ENCODE measurements around the gene TM9SF3. TPM values are rescaled to one million over a fixed set of nuclear protein-coding genes. Genes with fewer than 3 reads are reported as not detected.

The TM9SF3 gene
- total and polyA plus RNA-seq, 5 donors: 24.4 to 93.4 (median 84.3) TPM

- no peaks in the 10 kb centered on the region for H3K27me3 ChIP-seq (ENCODE audit: control insufficient read depth, insufficient read depth)
- ATAC-seq (no peak), DNase-seq (no peak)
- 61% methylated on average over 6 of the region's 6 CpGs for WGBS
- intact Hi-C loops (cut with DNase I): loop anchor here in 1 of 4 donors (10.0 kb wide), 1 partner anchor 365 kb away; no protein-coding TSS in a partner anchor
- H3K4me3 ChIP-seq (ENCODE audit: low read length): no peak overlapping the region
- no peaks in the 10 kb centered on the region for H3K9me3 ChIP-seq (ENCODE audit: control insufficient read depth, low read length)
- H3K27ac ChIP-seq (ENCODE audit: low read length): no peak overlapping the region
- H3K4me1 ChIP-seq (ENCODE audit: control insufficient read depth, insufficient read depth, low read length): no peaks in the 10 kb centered on the region
Observed at GRCh38 chr10:96529634-96530279, 57.1 kb downstream of the TM9SF3 start.

GRCh38 chr10:96524741-96525140, 62.1 kb downstream of the TM9SF3 start:
- intact Hi-C loops (cut with DNase I): no loop called here
- ATAC-seq (no peak), DNase-seq (no peak)
- H3K27ac ChIP-seq (ENCODE audit: low read length): no peak overlapping the region
- H3K4me3 ChIP-seq (ENCODE audit: low read length): no peak overlapping the region
- H3K9me3 ChIP-seq (ENCODE audit: control insufficient read depth, low read length): no peaks in the 10 kb centered on the region
- H3K27me3 ChIP-seq (ENCODE audit: control insufficient read depth, insufficient read depth): no peaks in the 10 kb centered on the region
- no peaks in the 10 kb centered on the region for H3K4me1 ChIP-seq (ENCODE audit: control insufficient read depth, insufficient read depth, low read length)
- 74% methylated on average over 1 of the region's 1 CpG for WGBS

- Histone ChIP-seq H3K27me3 (ENCODE audit: control insufficient read depth, insufficient read depth) (no peaks in the 10 kb centered on the region), H3K4me3 (ENCODE audit: low read length) (no peak overlapping the region), H3K4me1 (ENCODE audit: control insufficient read depth, insufficient read depth, low read length) (peaks cover 4% of the 10 kb centered on the region), H3K9me3 (ENCODE audit: control insufficient read depth, low read length) (no peaks in the 10 kb centered on the region), H3K27ac (ENCODE audit: low read length) (no peak overlapping the region)
- ATAC-seq (no peak), DNase-seq (no peak)
- intact Hi-C loops (cut with DNase I): no loop called here
- WGBS: 97% methylated on average over 1 of the region's 1 CpG
Observed at GRCh38 chr10:96517284-96517683, 69.5 kb downstream of the TM9SF3 start.

- Histone ChIP-seq H3K9me3 (ENCODE audit: control insufficient read depth, low read length) (no peaks in the 10 kb centered on the region), H3K4me3 (ENCODE audit: low read length) (no peak overlapping the region), H3K27me3 (ENCODE audit: control insufficient read depth, insufficient read depth) (no peaks in the 10 kb centered on the region), H3K27ac (ENCODE audit: low read length) (no peak overlapping the region), H3K4me1 (ENCODE audit: control insufficient read depth, insufficient read depth, low read length) (peaks cover 4% of the 10 kb centered on the region)
- 67% methylated on average over 2 of the region's 2 CpGs for WGBS
- DNase-seq (no peak), ATAC-seq (no peak)
- intact Hi-C loops (cut with DNase I): no loop called here
Observed at GRCh38 chr10:96516337-96516736, 70.5 kb downstream of the TM9SF3 start.

GRCh38 chr10:96513698-96514561, 72.9 kb downstream of the TM9SF3 start, which contains the start of gene TLL2:
TSS of gene TLL2 (minus strand) at chr10:96513926. CDS start at chr10:96513685, 241 bp downstream.
- WGBS: 2% methylated on average over 68 of the region's 68 CpGs
- intact Hi-C loops (cut with DNase I): loop anchor here (2.0 to 5.0 kb wide), 3 partner anchors 117 to 122 kb away; no protein-coding TSS in a partner anchor
- Histone ChIP-seq H3K4me1 (ENCODE audit: control insufficient read depth, insufficient read depth, low read length) (peaks cover 4% of the 10 kb centered on the region), H3K27me3 (ENCODE audit: control insufficient read depth, insufficient read depth) (no peaks in the 10 kb centered on the region), H3K9me3 (ENCODE audit: control insufficient read depth, low read length) (no peaks in the 10 kb centered on the region), H3K4me3 (ENCODE audit: low read length) (peak within 1 kb of the TSS; percentile 54), H3K27ac (ENCODE audit: low read length) (no peak within 1 kb of the TSS)
- DNase-seq: peak; percentile 90 to 96 (median 95)
- peak; percentile 98 for ATAC-seq

- intact Hi-C loops (cut with DNase I): loop anchor here (2.0 to 5.0 kb wide), 3 partner anchors 116 to 121 kb away; no protein-coding TSS in a partner anchor
- 2% methylated on average over 31 of the region's 31 CpGs for WGBS
- Histone ChIP-seq H3K4me1 (ENCODE audit: control insufficient read depth, insufficient read depth, low read length) (peaks cover 4% of the 10 kb centered on the region), H3K27me3 (ENCODE audit: control insufficient read depth, insufficient read depth) (no peaks in the 10 kb centered on the region), H3K27ac (ENCODE audit: low read length) (no peak overlapping the region), H3K4me3 (ENCODE audit: low read length) (peak overlapping the region; percentile 54), H3K9me3 (ENCODE audit: control insufficient read depth, low read length) (no peaks in the 10 kb centered on the region)
- DNase-seq (no peak), ATAC-seq (no peak)
Observed at GRCh38 chr10:96513305-96513697, 73.5 kb downstream of the TM9SF3 start.

- DNase-seq: peak; percentile 25 to 70 (median 66)
- H3K4me1 ChIP-seq (ENCODE audit: control insufficient read depth, insufficient read depth, low read length): peaks cover 4% of the 10 kb centered on the region
- H3K27ac ChIP-seq (ENCODE audit: low read length): no peak overlapping the region
- peak; percentile 38 to 51 for ATAC-seq
- no peaks in the 10 kb centered on the region for H3K27me3 ChIP-seq (ENCODE audit: control insufficient read depth, insufficient read depth)
- intact Hi-C loops (cut with DNase I): loop anchor here (2.0 to 5.0 kb wide), 3 partner anchors 115 to 120 kb away; no protein-coding TSS in a partner anchor
- H3K9me3 ChIP-seq (ENCODE audit: control insufficient read depth, low read length): no peaks in the 10 kb centered on the region
- peak overlapping the region; percentile 54 for H3K4me3 ChIP-seq (ENCODE audit: low read length)
- under 1% methylated on average over 65 of the region's 65 CpGs for WGBS
Observed at GRCh38 chr10:96512524-96513304, 74.1 kb downstream of the TM9SF3 start.

- WGBS: 70% methylated on average over 7 of the region's 7 CpGs
- DNase-seq: no peak
- H3K27me3 ChIP-seq (ENCODE audit: control insufficient read depth, insufficient read depth): no peaks in the 10 kb centered on the region
Observed at GRCh38 chr10:96511044-96511945, 75.5 kb downstream of the TM9SF3 start.

GRCh38 chr10:96509017-96509641, 77.7 kb downstream of the TM9SF3 start:
- 81% methylated on average over 3 of the region's 3 CpGs for WGBS

More at GRCh38 chr10:96511044-96511945, 75.5 kb downstream of the TM9SF3 start:
- H3K9me3 ChIP-seq (ENCODE audit: control insufficient read depth, low read length): no peaks in the 10 kb centered on the region
- ATAC-seq: no peak
- peaks cover 4% of the 10 kb centered on the region for H3K4me1 ChIP-seq (ENCODE audit: control insufficient read depth, insufficient read depth, low read length)
- intact Hi-C loops (cut with DNase I): loop anchor here in 3 of 4 donors (5.0 kb wide), 2 partner anchors 114 to 119 kb away; no protein-coding TSS in a partner anchor
- no peak overlapping the region for H3K4me3 ChIP-seq (ENCODE audit: low read length)
- H3K27ac ChIP-seq (ENCODE audit: low read length): no peak overlapping the region

More at GRCh38 chr10:96509017-96509641, 77.7 kb downstream of the TM9SF3 start:
- intact Hi-C loops (cut with DNase I): no loop called here
- DNase-seq (no peak), ATAC-seq (no peak)
- no peaks in the 10 kb centered on the region for H3K9me3 ChIP-seq (ENCODE audit: control insufficient read depth, low read length)
- H3K4me1 ChIP-seq (ENCODE audit: control insufficient read depth, insufficient read depth, low read length): peaks cover 2% of the 10 kb centered on the region
- no peak overlapping the region for H3K4me3 ChIP-seq (ENCODE audit: low read length)
- no peaks in the 10 kb centered on the region for H3K27me3 ChIP-seq (ENCODE audit: control insufficient read depth, insufficient read depth)
- H3K27ac ChIP-seq (ENCODE audit: low read length): no peak overlapping the region
